ENCODE data around the gene HSPB2.
A peak's percentile ranks its signal among the peaks of the same experiment; 100 is the strongest.
"Not testable (repeated sequence)": the region's sequence is repeated elsewhere in the genome, so short reads cannot be mapped to it uniquely, and the experiment has no call there.

Gene HSPB2

GRCh38 chr11:111913997-111914396 lies 1.5 kb downstream of the HSPB2 start:
- no peak for DNase-seq

GRCh38 chr11:111916768-111917167 lies 4.2 kb downstream of the HSPB2 start:
- no peak for DNase-seq

- no peak for DNase-seq
Measured at GRCh38 chr11:111917312-111917711, 4.8 kb downstream of the HSPB2 start.

GRCh38 chr11:111917788-111918187 lies 5.3 kb downstream of the HSPB2 start:
- no peak for DNase-seq

- no peak for DNase-seq
Measured at GRCh38 chr11:111918390-111919256, 6.1 kb downstream of the HSPB2 start, which contains the start of gene C11orf52. TSS of gene C11orf52 (plus strand) at chr11:111918913. CDS start at chr11:111918973, 60 bp downstream.

GRCh38 chr11:111920908-111921307 lies 8.4 kb downstream of the HSPB2 start:
- DNase-seq: no peak

GRCh38 chr11:111921541-111922230 lies 9.2 kb downstream of the HSPB2 start:
- no peak for DNase-seq

- DNase-seq: no peak
Measured at GRCh38 chr11:111922803-111923202, 10.3 kb downstream of the HSPB2 start.

GRCh38 chr11:111923351-111923788 lies 10.8 kb downstream of the HSPB2 start:
- no peak for DNase-seq

GRCh38 chr11:111923951-111924350 lies 11.4 kb downstream of the HSPB2 start:
- DNase-seq: no peak

GRCh38 chr11:111925953-111926352 lies 13.4 kb downstream of the HSPB2 start:
- DNase-seq: no peak

GRCh38 chr11:111926505-111927391 lies 14.2 kb downstream of the HSPB2 start:
- peak; percentile 86 to 96 (median 88) for DNase-seq

GRCh38 chr11:111930472-111930871 lies 17.9 kb downstream of the HSPB2 start:
- DNase-seq: no peak

GRCh38 chr11:111932611-111932950 lies 20.0 kb downstream of the HSPB2 start:
- peak in 1 of 5 donors; percentile 46 for DNase-seq

- DNase-seq: not testable (repeated sequence)
Measured at GRCh38 chr11:111933176-111933575, 20.6 kb downstream of the HSPB2 start.

GRCh38 chr11:111933872-111934271 lies 21.3 kb downstream of the HSPB2 start:
- no peak for DNase-seq

- DNase-seq: no peak
Measured at GRCh38 chr11:111934306-111934705, 21.8 kb downstream of the HSPB2 start.

- DNase-seq: peak in 1 of 5 donors; percentile 21
Measured at GRCh38 chr11:111935317-111936039, 22.9 kb downstream of the HSPB2 start.

GRCh38 chr11:111936040-111936540 lies 23.6 kb downstream of the HSPB2 start:
- DNase-seq: no peak

- DNase-seq: no peak
Measured at GRCh38 chr11:111937461-111937769, 24.9 kb downstream of the HSPB2 start.

GRCh38 chr11:111937844-111938243 lies 25.3 kb downstream of the HSPB2 start:
- no peak for DNase-seq

- peak in 1 of 5 donors; percentile 55 for DNase-seq
Measured at GRCh38 chr11:111938687-111939160, 26.2 kb downstream of the HSPB2 start.

Measured in T-helper 1 cell (primary cell).